HG02678 (cell line): Measurements from ENCODE around the gene EIF4EBP2.

Experiments used
- ATAC-seq: cut with Tn5 transposase; IDR thresholded peaks from one replicate; pipeline ENCODE4 v1.9.1; 2021; ENCODE audit warnings: mild to moderate bottlenecking, moderate library complexity; ENCODE audit not compliant: unreplicated experiment

Gene EIF4EBP2

DNA sequence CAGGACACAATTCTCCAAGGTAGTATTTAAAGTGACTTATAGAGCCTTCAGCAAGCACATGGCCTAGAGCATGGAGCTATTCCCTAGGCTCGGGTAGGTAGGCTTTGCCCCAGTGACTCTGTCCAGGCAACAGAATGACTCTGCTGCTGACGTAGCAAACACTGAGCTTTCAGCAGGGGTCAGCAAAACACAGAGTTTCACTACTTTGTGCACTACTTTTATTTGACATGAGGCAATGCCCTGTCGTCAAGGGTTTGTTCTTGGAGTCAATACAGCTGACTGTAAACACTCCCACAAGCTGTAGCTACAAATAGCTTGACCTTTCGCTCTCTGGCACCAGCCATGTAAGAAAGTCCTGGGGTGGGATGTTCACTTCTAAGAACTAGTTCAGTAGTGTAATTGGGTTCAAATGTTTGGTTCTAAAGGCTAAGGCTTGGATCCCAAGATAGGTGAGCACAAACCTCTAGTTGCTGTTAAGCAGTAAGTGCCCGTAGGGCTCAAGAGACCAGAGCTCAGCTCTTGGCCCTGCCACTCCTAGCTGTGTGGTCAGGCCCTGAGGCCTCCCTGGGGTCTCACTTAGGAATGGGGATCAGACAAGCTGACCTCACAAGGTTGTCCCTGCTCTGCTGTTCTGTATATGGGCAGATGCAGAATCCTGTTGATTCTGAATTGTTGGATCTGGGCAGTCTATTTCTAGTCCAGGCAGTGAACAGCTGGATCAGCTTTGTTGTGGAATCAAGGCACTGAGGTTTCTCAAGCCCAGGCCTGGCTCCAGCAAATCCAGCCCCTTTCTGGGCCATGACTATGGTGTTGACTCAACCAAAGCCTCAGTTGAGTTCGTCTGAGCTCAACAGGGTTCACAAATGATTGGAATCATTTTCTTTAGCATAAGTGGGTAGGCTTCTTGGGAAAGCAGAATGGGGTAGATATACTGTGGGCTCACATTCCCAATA is 26.8 kb downstream of the EIF4EBP2 start:
- no peak for ATAC-seq

DNA sequence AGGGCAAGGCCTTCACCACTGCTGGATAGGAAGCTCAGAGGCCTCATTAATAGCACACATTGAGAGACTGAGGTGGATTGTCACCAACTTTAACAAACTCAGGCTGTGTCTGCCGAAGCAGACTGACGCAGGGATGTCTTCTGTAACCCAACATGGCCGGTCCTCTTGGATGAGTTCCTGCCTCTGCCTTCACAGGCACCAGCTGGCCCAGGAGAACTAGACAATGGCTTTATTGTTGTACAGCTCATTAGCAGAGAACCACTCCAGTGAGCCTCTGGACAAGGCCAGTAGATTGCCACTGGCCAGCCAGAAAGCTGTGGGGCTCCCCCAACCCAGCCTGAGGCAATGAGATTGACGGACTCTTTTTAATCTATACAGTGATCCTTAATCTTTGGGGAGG is 28.2 kb downstream of the EIF4EBP2 start:
- no peak for ATAC-seq

DNA sequence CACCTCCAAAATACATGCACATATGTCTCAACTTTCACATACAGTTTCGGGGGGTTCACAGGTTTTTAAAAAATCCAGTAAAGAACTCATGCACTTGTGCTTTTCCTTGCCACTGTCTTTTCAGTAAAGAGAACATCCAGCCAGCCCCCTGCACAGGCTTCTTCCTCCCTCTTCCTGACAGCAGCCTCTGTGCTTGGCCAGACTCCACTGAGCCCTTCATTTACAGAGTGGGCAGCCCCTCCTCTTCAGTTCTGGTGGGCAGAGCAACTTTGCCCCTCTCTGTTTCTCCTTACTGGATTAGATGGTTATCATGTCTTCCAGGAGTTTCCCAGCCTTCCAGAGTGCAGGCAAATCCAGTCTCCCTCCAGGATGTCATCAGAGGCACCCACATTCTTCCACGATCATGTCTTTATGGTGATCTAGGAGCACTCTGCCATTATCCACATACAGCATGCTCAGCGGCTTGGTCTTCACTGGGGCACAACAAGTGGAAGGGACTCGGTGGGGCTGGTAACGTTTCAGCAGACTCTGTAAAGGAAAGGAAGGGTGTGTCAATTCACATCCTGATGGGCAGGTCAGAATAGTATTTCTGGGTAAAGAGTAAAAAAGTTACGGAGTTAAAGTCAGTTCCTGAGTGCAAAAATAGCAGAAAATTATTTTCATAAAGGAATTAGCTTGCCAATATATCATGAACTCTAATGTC is 28.8 kb downstream of the EIF4EBP2 start:
- ATAC-seq: no peak

DNA sequence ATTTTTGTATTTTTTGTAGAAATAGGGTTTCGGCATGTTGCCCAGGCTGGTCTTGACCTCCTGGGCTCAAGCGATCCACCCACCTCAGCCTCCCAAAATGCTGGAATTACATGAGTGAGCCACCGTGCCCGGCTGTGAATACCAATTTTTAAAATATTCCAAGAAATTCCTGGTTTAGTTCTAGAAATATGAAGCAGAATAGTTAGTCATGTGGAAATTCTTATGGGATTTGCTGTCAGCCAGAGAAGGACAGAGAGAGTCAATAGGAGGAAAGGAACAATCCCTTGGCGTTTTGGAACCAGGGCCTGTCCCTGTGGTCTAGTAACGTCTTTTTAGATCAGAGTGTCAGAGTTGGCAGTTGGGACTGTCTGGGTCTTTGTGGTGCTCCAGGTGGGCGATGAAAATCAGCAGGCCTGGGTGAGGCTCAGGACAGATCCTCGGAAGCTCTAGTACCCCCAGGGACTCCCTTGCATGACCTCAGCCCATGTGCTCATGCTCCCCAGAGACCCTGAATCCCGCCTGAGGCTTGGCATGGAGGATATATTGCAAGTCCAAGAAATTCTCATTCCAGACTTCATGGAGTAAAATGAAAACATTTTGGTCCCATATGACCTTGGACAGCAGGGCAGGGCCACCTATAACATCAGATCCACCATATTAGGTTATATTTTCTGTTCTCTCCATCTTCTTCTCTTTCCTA is 29.8 kb downstream of the EIF4EBP2 start:
- ATAC-seq: no peak

DNA sequence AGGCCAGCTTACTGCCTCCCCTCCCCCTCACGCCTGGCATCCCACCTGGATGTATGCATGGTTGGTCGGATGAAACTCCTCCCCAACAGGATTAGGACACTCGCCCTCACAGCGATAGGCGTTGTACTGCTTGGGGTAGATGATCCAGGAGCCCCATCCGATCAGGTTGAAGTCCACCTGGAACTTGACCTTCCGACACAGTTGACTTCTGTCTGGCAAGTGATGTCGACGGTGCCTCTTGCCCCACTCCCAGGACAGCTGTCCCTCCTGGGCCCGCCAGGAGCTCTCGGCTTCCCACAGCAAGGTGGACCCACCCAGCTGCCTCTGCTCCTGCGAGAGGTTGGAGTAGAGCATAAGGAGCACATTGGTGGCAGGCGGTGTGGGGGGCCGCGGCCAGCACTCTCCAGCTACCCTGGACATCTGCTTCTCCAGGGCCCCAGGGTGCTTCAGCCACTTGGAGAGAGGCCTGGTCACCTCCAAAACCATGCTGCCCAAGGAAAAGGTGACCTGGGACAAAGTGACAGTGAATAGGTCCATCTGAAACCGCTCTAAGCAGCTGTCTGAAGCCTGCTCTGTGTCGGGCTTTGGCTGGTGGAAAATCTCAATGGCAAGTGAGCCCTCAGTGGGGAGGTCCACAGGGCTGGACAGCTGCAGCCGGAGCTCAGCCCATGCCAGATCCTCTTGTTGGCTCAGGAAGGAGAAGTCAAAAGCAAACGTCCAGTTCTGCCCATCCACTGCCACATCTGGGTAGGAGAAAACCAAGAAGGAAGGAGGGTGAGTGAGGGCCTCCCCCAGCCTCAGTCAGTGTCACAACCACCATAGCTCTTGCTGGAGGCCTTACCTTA is 31.5 kb downstream of the EIF4EBP2 start:
- ATAC-seq: no peak

DNA sequence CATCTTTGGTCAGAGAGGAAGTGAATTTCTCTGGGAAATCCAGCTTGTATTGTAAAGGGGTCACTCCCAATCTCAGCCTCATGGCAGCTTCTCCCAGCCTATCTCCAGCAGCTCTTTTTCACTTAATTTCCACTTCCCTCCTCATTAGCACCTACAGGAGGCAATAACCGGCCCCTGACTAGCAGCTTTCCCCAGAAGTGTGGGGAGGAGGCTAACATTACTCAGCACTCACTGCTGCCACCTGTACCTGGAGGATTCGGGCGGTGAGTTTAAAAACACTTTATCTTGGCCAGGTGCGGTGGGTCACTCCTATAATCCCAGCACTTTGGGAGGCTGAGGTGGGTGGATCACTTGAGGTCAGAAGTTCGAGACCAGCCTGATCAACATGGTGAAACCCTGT is 33.8 kb downstream of the EIF4EBP2 start:
- no peak for ATAC-seq

DNA sequence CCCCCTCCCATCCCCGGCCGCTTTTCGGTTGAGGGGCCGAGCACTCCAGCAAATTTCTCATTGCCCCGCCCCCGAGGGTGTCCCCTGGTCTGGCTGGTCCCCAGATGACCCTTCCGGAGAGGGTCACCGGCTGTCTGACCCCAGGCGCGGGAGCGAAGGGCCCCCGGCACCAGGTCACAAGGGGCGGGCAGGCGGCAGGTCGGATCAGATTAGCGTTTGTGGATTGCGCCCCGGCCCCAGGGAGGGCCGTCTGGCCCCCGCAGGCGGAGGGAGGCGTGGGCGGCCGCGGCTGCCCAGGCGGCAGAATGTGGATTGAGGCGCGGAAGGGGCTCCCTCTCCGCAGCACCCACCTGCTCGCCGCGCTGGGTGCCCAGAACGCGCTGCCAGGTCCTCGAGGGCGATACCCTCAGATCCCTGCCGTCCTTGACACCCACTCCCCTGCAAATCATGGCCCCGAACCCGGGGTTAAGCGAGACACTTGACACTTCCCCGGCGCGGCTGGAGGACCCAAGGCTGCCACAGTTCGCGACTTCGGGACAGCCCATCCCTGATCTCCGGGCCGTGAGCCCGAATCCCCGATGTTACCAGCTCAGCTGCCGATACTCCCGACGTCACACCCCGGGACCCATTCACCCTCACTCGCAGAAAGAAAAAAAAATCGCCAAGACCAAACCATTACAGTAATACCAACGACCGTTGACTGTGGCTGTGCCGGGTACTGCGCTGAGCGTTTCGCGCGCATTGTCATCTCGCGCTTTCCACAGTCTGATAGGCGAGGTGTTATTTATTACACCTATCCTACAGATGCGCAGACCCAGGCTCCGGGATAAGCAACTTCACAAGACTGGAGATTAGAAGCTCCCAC is 36.6 kb downstream of the EIF4EBP2 start:
- no peak for ATAC-seq

DNA sequence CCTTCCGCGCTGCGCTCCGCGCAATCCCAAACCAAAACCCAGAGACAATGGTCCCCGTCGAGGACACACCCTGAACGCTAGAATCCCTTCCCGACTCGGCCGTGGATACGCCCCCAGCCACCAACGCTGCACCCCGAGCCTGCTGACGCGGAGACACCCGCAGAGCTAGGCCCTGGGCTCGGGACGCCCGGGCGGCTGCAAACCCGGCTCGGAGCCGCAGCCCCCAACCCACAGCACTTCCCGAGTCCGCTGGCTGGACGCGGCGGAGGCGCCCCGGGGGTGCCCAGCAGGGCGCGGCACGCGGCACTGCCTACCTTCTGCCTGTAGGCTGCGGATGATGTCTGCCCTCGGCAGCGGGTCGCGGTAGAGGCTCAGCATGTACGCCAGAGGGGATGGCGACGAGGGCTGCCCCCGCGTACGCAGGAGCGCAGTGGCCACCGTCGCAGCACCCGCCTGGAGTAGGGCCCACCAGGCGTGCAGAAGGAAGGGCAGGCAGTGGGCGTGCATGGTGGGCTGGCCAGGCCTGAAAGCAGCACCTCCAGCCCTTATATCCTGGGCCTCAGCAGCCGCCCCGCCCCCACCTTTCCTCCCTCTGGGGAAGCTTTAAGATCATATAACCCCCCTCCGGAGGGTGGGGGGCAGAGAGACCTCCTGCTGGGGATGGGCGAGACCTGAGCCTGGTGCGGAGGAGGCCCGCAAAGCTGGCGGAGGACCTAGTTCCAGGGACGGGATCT is 37.4 kb downstream of the EIF4EBP2 start, which contains the start of gene NODAL:
Gene NODAL (minus strand): TSS at position 521 of the 734 bp plus-strand sequence. CDS start 14 bp downstream, at position 507.
- ATAC-seq: no peak

DNA sequence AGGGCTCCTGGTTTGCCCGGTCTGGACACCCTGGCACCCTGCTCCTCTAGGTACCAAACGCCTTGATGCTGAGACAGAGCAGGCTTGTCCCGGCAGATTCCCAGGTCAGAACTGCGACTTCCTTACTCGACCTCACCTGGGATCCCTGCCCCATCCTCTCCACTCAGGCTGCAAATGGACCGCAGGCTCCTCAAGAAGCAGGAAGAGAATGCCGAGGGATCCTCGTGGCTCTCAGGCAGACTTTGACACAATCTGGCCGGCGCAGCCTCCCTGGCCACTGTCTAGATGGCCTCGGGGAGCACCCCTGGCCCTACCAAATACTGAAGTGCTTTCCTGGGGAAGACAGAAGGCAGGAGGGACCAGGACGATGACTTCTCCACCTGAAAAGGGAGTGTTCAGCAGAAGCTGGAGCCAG is 38.0 kb downstream of the EIF4EBP2 start:
- ATAC-seq: no peak

DNA sequence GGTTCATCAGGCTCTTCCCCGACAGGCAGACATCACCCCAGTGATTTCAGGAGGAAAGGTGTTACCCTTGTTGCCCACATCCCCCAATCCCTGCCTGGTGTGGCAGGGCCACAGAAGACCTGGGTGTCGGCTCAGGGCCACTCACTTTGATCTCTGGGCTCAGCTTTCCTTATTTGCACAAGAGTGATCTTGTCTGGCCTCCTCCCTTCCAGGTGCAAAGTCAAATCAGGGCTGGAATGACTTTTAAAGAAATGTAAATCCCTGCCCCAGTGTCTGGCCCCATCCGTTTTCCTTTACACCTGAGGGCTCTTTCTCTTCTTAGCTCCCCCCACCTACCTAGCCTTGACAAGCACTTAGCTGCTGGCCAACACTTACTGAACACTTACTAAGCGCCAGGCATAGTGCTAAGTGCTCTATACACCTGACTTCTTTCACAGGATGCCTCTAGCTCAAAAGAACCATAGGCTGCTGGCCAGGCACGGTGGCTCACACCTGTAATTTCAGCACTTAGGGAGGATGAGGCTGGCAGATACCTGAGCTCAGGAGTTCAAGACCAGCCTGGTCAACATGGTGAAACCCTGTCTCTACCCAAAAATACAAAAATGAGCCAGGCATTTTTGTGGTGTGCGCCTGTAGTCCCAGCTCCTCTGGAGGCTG is 38.5 kb downstream of the EIF4EBP2 start:
- ATAC-seq: no peak

DNA sequence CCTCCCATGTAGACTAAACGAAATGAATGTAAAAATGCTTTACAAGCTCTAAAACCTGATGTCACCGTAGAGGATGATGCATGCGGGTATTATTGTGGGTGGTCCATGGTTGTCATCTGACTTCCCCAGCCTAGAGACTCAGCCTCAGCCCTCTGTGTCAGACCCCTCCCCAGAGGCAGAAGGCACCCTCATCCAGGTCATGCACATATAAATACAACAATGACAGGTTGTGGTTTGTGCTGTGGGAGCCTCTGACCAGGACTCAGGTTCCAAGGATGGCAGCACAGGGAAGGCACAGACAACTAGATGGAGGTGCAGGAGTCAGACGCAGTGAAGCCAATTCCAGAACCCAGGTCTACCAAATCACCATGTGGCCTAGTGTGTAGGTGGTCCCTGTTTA is 40.8 kb downstream of the EIF4EBP2 start:
- ATAC-seq: no peak

DNA sequence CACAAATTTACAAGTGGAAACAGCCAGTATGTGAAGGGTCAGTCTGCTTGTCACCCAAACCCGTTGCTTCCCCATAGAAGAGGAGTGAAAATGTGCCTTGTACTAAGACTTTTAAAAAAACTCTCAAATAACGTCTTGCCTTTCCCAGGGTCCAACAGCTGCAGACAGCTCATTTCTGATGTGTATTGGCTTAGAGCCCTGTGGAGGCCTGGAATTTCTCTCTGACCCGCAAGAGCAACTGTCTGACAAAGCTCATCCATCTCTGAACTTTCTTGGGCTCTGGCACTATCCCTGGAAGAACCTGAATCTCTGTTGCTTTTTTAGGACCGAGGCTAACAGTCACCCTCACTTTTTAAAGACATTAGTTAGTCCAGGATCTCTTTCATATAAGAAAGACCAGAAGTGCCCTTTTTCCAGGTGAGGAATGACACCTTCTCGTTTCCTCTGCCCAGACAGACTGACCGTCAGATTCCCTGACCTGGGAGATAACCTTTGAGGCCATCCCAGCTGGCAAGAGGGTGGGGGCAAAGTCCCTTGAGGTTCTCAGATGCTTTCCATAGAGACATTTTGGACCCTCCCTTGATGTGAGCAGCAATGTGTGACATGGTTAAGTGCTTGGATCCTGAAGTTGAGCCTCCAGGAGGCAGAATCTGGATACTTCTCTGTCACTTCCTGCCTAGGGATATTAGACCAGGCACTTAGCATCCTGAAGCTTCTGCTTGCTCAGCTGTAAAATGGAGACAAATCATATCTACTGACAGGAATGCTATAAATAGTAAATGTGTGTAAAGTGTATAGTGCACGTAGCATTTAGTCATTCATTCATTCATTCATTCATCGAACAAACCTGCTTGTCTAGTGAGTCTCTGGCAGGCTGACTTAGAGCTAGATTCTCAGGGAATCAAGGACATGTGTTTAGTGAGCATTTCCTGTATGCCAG is 42.0 kb downstream of the EIF4EBP2 start:
- ATAC-seq: no peak

DNA sequence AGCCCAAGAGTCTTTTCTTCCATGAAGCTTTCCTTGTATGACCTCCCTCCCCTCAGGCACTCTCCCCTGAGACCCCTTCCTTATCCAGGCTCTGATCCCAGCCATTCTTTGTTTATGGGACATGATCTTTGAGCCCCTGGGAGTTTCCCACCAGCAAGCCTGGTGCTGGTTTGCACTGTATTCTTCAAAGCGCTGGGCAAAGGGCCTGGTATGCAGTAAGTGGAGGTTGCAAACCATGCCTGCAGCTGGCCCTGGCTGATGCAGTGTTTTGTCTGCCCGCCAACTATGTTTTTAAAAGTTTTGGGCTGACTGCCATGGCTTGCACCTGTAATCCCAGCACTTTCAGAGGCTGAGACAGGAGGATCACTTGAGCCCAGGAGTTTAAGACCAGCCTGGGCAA is 44.3 kb downstream of the EIF4EBP2 start:
- ATAC-seq: no peak

DNA sequence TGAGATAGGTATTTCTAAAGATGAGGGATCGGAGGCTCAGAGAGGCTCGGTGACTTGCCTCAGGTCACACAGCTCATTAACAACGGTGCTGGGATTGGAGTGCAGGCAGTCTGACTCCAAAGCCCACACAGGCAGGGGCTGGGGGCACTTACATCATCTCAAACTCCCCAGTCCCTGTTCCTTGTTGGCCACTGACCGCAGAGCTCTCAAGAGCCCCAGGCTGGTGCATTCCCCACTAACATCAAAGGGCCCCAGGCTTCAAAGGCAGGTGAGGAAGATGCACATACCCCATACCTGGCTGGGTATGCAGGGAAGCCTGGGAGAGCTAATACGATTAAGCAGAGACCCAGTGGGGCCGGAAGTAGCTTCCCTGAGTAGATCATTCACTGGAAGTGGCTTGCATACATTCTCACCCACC is 51.3 kb downstream of the EIF4EBP2 start:
- no peak for ATAC-seq

DNA sequence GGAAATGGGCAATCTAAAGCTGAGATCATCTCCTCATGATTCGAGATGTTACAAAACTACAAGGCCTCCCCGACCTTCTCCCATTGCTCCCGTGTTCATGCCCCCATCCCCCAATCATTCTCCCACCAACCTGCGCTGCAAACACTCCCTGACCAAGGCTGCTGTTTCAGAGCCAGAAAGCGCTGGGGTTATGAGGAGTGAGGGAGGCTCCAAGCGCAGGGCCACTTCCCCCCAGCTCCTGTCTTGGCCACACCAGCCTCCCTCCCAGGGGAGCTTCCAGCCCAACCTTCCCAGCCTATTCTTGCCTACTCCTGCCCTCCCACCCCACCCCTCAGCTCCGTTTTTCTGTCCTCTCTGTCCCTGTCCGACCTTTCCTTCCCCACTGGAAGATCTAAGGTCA is 52.2 kb downstream of the EIF4EBP2 start:
- no peak for ATAC-seq

DNA sequence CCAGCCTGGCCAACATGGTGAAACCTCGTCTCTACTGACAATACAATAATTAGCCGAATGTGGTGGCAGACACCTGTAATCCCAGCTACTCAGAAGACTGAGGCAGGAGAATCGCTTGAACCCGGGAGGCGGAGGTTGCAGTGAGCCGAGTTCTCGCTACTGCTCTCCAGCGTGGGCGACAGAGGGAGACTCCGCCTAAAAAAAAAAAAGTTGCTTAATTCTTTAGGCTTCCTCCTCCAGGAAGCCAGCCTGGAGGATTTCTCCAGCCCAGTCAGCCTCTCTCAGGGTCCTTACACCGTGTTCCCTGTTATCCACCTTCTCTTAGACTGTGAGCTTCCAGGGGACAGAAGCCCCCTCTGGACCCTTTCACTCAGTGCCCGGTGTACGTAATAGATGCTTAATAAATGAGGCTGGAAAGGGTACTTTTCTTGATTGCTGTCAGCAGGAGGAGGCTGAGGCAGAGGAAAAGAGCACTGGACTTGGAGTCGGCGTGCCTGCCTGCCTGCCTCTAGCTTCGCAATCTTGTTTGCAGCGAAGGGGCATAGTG is 53.9 kb downstream of the EIF4EBP2 start:
- no peak for ATAC-seq
